ENCODE measurements around the gene TRIP13. TPM values are rescaled to one million over a fixed set of nuclear protein-coding genes. Genes with fewer than 3 reads are reported as not detected.

The TRIP13 gene
- total and polyA plus RNA-seq, 9 of the 15 experiments (the other 6 are each of a cell fraction or from before 2014, with no cell fraction given), result 24.1 to 116 (median 53.2) TPM

DNA sequence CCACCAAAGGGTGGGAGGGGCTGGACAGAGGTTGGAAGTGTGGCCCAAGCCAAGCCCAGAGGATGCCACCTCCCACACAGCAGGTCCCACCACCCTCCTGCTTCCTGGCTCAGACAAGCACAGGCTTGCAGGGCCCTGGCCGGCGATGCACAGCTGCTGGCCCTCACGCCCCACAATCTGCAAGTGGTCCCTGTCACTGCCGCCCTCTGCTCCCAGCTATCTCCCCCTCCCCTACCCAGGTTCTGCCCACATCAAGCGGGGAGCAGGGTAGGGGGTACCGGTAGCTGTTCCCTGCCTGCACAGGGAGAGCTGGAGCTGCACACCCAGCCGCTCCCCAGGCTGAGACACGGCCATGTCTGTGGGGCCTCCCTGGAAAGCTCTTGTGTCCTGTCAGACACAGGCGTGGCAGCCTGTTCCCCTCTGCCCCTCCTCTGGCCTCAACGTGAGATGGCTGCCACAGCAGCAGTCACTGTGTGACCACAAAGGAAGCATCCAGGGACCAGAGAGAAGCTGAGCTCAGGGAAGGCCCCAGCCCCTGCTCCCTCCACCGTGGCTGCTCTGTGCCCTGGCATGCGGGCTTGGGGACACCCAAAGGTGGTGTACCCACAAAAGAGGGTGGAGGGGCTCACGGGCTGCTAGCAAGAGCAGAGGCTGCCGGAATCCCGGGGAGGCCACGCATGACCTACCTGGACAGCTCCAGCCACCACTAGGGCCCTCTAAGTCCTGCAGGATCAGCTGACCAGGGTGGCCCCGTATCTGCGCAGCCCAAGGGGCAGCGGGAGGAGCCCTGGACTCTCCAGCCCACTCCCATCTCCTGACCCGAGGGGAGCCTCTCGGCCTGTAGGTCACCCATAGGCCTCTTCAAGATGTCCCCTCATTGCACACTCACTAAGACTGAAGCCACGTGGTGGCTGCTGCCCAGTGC lies 31.0 kb upstream of the TRIP13 start (continued):
- TF ChIP-seq SNRNP70 (optimal IDR thresholded peaks at IDR 0.05; ENCODE audit: low read depth, low read length) (peak; percentile 69), ZNF311 (CRISPR knock-in tag; IDR thresholded peaks at IDR 0.05) (no peak), TAF7 (tag; IDR thresholded peaks at IDR 0.05) (no peak), BCL6 (CRISPR knock-in tag; IDR thresholded peaks at IDR 0.05) (no peak), POLR2B (IDR thresholded peaks at IDR 0.05; ENCODE audit: low read depth, partially characterized antibody) (peak; percentile 7), PRPF4 (IDR thresholded peaks at IDR 0.05; ENCODE audit: insufficient read depth, low read depth, low read length, poor library complexity, severe bottlenecking) (no peak), ZNF197 (CRISPR knock-in tag; IDR thresholded peaks at IDR 0.05; ENCODE audit: low read depth) (no peak), HDAC6 (IDR thresholded peaks at IDR 0.05; ENCODE audit: low read depth, low read length) (no peak), RAD51 (IDR thresholded peaks at IDR 0.05; ENCODE audit: borderline replicate concordance, low read depth) (no peak), POLR2G (IDR thresholded peaks at IDR 0.05; ENCODE audit: low read depth, low read length) (peak; percentile 76), ZNF699 (CRISPR knock-in tag; IDR thresholded peaks at IDR 0.05; ENCODE audit: insufficient replicate concordance) (no peak), ZNF143 (CRISPR knock-in tag; IDR thresholded peaks at IDR 0.05) (no peak), ZC3H11A (IDR thresholded peaks at IDR 0.05; ENCODE audit: low read depth, low read length) (no peak), RBM22 (IDR thresholded peaks at IDR 0.05; ENCODE audit: low read depth, low read length, poor library complexity, severe bottlenecking) (peak; percentile 37), PURB (CRISPR knock-in tag; IDR thresholded peaks at IDR 0.05; ENCODE audit: low read depth) (no peak), PTRF (tag; IDR thresholded peaks at IDR 0.05) (no peak), TCF7L2 (IDR thresholded peaks at IDR 0.05; ENCODE audit: low read depth, low read length) (no peak)
- TF ChIP-seq, protein P1, sequence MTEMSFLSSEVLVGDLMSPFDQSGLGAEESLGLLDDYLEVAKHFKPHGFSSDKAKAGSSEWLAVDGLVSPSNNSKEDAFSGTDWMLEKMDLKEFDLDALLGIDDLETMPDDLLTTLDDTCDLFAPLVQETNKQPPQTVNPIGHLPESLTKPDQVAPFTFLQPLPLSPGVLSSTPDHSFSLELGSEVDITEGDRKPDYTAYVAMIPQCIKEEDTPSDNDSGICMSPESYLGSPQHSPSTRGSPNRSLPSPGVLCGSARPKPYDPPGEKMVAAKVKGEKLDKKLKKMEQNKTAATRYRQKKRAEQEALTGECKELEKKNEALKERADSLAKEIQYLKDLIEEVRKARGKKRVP (CRISPR knock-in tag; IDR thresholded peaks at IDR 0.05), result no peak
- TF ChIP-seq, protein P2, sequence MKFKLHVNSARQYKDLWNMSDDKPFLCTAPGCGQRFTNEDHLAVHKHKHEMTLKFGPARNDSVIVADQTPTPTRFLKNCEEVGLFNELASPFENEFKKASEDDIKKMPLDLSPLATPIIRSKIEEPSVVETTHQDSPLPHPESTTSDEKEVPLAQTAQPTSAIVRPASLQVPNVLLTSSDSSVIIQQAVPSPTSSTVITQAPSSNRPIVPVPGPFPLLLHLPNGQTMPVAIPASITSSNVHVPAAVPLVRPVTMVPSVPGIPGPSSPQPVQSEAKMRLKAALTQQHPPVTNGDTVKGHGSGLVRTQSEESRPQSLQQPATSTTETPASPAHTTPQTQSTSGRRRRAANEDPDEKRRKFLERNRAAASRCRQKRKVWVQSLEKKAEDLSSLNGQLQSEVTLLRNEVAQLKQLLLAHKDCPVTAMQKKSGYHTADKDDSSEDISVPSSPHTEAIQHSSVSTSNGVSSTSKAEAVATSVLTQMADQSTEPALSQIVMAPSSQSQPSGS (CRISPR knock-in tag; IDR thresholded peaks at IDR 0.05), result no peak
- TF ChIP-seq, protein P3, sequence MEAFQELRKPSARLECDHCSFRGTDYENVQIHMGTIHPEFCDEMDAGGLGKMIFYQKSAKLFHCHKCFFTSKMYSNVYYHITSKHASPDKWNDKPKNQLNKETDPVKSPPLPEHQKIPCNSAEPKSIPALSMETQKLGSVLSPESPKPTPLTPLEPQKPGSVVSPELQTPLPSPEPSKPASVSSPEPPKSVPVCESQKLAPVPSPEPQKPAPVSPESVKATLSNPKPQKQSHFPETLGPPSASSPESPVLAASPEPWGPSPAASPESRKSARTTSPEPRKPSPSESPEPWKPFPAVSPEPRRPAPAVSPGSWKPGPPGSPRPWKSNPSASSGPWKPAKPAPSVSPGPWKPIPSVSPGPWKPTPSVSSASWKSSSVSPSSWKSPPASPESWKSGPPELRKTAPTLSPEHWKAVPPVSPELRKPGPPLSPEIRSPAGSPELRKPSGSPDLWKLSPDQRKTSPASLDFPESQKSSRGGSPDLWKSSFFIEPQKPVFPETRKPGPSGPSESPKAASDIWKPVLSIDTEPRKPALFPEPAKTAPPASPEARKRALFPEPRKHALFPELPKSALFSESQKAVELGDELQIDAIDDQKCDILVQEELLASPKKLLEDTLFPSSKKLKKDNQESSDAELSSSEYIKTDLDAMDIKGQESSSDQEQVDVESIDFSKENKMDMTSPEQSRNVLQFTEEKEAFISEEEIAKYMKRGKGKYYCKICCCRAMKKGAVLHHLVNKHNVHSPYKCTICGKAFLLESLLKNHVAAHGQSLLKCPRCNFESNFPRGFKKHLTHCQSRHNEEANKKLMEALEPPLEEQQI (IDR thresholded peaks at IDR 0.05), result no peak
- TF ChIP-seq, protein P4, sequence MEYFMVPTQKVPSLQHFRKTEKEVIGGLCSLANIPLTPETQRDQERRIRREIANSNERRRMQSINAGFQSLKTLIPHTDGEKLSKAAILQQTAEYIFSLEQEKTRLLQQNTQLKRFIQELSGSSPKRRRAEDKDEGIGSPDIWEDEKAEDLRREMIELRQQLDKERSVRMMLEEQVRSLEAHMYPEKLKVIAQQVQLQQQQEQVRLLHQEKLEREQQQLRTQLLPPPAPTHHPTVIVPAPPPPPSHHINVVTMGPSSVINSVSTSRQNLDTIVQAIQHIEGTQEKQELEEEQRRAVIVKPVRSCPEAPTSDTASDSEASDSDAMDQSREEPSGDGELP (CRISPR knock-in tag; IDR thresholded peaks at IDR 0.05; ENCODE audit: borderline replicate concordance), result 0 out of 2 replicates have a peak, but pooled peaks have one; percentile 16

All from K562 (cell line).